IPS DF 6.9 (cell line): ENCODE measurements around the gene KRTAP21-3.

Experiments
- DNase-seq: peaks from one replicate; pipeline ENCODE4 v3.0.0-alpha.2; 2013; ENCODE audit warnings: low read depth, low spot score
- H3K27ac ChIP-seq: one replicate; pipeline ENCODE4 v1.5.1; 2013; ENCODE audit warnings: low read length, control low read depth
- H3K27me3 ChIP-seq: 2 replicates; pipeline ENCODE4 v1.6.1; 2013; ENCODE audit warnings: mild to moderate bottlenecking, low read length; ENCODE audit not compliant: control insufficient read depth, insufficient read depth
- H3K36me3 ChIP-seq: 2 replicates; pipeline ENCODE4 v1.6.1; 2013; ENCODE audit warnings: low read length; ENCODE audit not compliant: control insufficient read depth, insufficient read depth
- H3K4me1 ChIP-seq: 2 replicates; pipeline ENCODE4 v1.6.1; 2013; ENCODE audit warnings: low read length; ENCODE audit not compliant: control insufficient read depth, insufficient read depth
- H3K4me3 ChIP-seq: 2 replicates; pipeline ENCODE4 v1.5.1; 2013; ENCODE audit warnings: mild to moderate bottlenecking, low read length
- H3K9me3 ChIP-seq: 2 replicates; pipeline ENCODE4 v1.6.1; 2013; ENCODE audit warnings: low read length, inconsistent platforms; ENCODE audit not compliant: control insufficient read depth, insufficient read depth
- WGBS: extraction: QIAGEN DNeasy Blood & Tissue Kit; methylation state at CpG from one replicate; pipeline ENCODE4 v1.1.7; 2013; ENCODE audit warnings: mixed read lengths, missing lambda C conversion rate; ENCODE audit not compliant: insufficient read length, insufficient coverage; 5-methylcytosine and 5-hydroxymethylcytosine counted together

Gene KRTAP21-3

GRCh38 chr21:30668776-30669175 lies 49.8 kb downstream of the KRTAP21-3 start:
- no peaks in the 10 kb centered on the region for H3K4me1 ChIP-seq
- no CpG with 5 or more reads among the region's 1 CpG for WGBS
- H3K27ac ChIP-seq = no peak overlapping the region
- H3K27me3 ChIP-seq = no peaks in the 10 kb centered on the region
- DNase-seq = no peak
- no peak overlapping the region for H3K4me3 ChIP-seq
- H3K36me3 ChIP-seq = no peaks in the 10 kb centered on the region
- H3K9me3 ChIP-seq = peaks cover 6% of the 10 kb centered on the region
